H1 (cell line): ENCODE results near the gene TMCO1. TPM values are rescaled to one million over a fixed set of nuclear protein-coding genes. Genes with fewer than 3 reads are reported as not detected.

Experiments used
- CTCF ChIA-PET: fragments of 300-600 bp; sonication (Branson Sonifier 250); formaldehyde crosslinking; loops from one replicate; lab custom pipeline; 2021; ENCODE audit not compliant: partially characterized antibody; lab: Charles Lee
- POLR2A ChIA-PET: fragments of 300-600 bp; sonication (Branson Sonifier 250); formaldehyde crosslinking; loops from one replicate; lab custom pipeline; 2021; ENCODE audit warnings: inconsistent platforms; ENCODE audit not compliant: partially characterized antibody; lab: Charles Lee
- DNase-seq, 2 experiments: peaks; one replicate each; pipeline versions ENCODE4 v3.0.0 to v3.0.0-alpha.2; 2010 to 2022; ENCODE audit warnings: low spot score in 2 of 2, low read depth in 1 of 2, mixed read lengths in 1 of 2
- FAIRE-seq: peaks from 2 replicates; lab custom pipeline; 2011; peaks lifted over from hg19 to GRCh38; lab: Jason Lieb, UNC
- H2AFZ ChIP-seq: 2 replicates; pipeline ENCODE4 v1.8.1; 2012; ENCODE audit warnings: low read length, inconsistent platforms
- H2AK5ac ChIP-seq: 2 replicates; pipeline ENCODE4 v1.6.1; 2013; ENCODE audit warnings: low read depth, low read length
- H2BK120ac ChIP-seq: replicated peaks from 2 replicates; pipeline ENCODE3; 2013; ENCODE audit warnings: low read depth, low read length, inconsistent platforms
- H2BK12ac ChIP-seq: 2 replicates; pipeline ENCODE4 v1.6.1; 2013; ENCODE audit warnings: low read depth, low read length
- H2BK15ac ChIP-seq: 2 replicates; pipeline ENCODE4 v1.6.1; 2013; ENCODE audit warnings: low read length
- H2BK20ac ChIP-seq: 2 replicates; pipeline ENCODE4 v1.6.1; 2013; ENCODE audit warnings: low read length
- H2BK5ac ChIP-seq: 2 replicates; pipeline ENCODE4 v1.6.1; 2013; ENCODE audit warnings: low read depth, low read length
- H3K14ac ChIP-seq: 2 replicates; pipeline ENCODE4 v1.6.1; 2013; ENCODE audit warnings: inconsistent platforms; ENCODE audit not compliant: insufficient read length
- H3K18ac ChIP-seq: 2 replicates; pipeline ENCODE4 v1.6.1; 2013; ENCODE audit warnings: low read length; ENCODE audit errors: extremely low read depth
- H3K23ac ChIP-seq: 2 replicates; pipeline ENCODE4 v1.6.1; 2013; ENCODE audit warnings: inconsistent platforms; ENCODE audit not compliant: insufficient read length
- H3K23me2 ChIP-seq: 2 replicates; pipeline ENCODE4 v1.6.1; 2013; ENCODE audit warnings: low read depth, low read length
- H3K27ac ChIP-seq: 2 replicates; pipeline ENCODE4 v1.6.1; 2011; ENCODE audit warnings: low read depth, low read length, inconsistent platforms
- H3K27me3 ChIP-seq, 4 experiments: replicated peaks in 1 of 4; 1 replicate in 1 of 4; 2 replicates in 3 of 4; pipeline versions ENCODE4 v1.6.1 to v1.8.1; 2011 to 2013; ENCODE audit warnings: low read length in 3 of 4, mild to moderate bottlenecking in 3 of 4, inconsistent platforms in 2 of 4, mixed read lengths in 2 of 4, moderate library complexity in 1 of 4; ENCODE audit not compliant: control insufficient read depth in 3 of 4, insufficient read depth in 3 of 4; ENCODE audit errors: extremely low read depth in 1 of 4
- H3K36me3 ChIP-seq, 4 experiments: 2 replicates each; pipeline versions ENCODE4 v1.6.1 to v1.8.1; 2011 to 2013; ENCODE audit warnings: mild to moderate bottlenecking in 4 of 4, low read length in 3 of 4, moderate library complexity in 2 of 4, control low read depth in 1 of 4, inconsistent platforms in 1 of 4; ENCODE audit not compliant: insufficient read depth in 4 of 4, control insufficient read depth in 2 of 4
- H3K4ac ChIP-seq: replicated peaks from 2 replicates; pipeline ENCODE3; 2013; ENCODE audit warnings: low read length, low read depth, mixed read lengths, inconsistent platforms; ENCODE audit not compliant: insufficient read length
- H3K4me1 ChIP-seq, 4 experiments: replicated peaks in 1 of 4; 1 replicate in 1 of 4; 2 replicates in 3 of 4; pipeline versions ENCODE4 v1.6.1 to v1.8.1; 2011 to 2013; ENCODE audit warnings: low read length in 3 of 4, inconsistent platforms in 2 of 4, mixed read lengths in 1 of 4; ENCODE audit not compliant: insufficient read depth in 4 of 4, control insufficient read depth in 3 of 4
- H3K4me2 ChIP-seq, 2 experiments: 2 replicates each; pipeline versions ENCODE4 v1.6.1 to v1.8.1; 2011 to 2013; ENCODE audit warnings: low read depth in 2 of 2, low read length in 2 of 2, control low read depth in 1 of 2, inconsistent platforms in 1 of 2, mild to moderate bottlenecking in 1 of 2; ENCODE audit not compliant: insufficient read depth in 1 of 2
- H3K4me3 ChIP-seq, 4 experiments: fragments of 200-600, 300-600 bp in 1 of 4; sonication (generic), shearing (Covaris generic), sonication (Bioruptor Twin) in 1 of 4; 2 replicates each; pipeline versions ENCODE4 v1.5.1 to v1.8.1; 2011 to 2016; ENCODE audit warnings: low read length in 4 of 4, low read depth in 3 of 4, control low read depth in 2 of 4, inconsistent platforms in 2 of 4, mild to moderate bottlenecking in 2 of 4, mixed read lengths in 1 of 4, moderate library complexity in 1 of 4; ENCODE audit not compliant: insufficient read depth in 2 of 4; ENCODE audit errors: extremely low read depth in 1 of 4
- H3K56ac ChIP-seq: replicated peaks from 2 replicates; pipeline ENCODE3; 2013; ENCODE audit warnings: low read depth, mild to moderate bottlenecking, mixed read lengths, low read length, inconsistent platforms; ENCODE audit not compliant: insufficient read length
- H3K79me1 ChIP-seq: 2 replicates; pipeline ENCODE4 v1.6.1; 2013; ENCODE audit warnings: low read depth, low read length, control low read depth
- H3K79me2 ChIP-seq, 2 experiments: 2 replicates each; pipeline versions ENCODE4 v1.6.1 to v1.8.1; 2012 to 2013; ENCODE audit warnings: low read length in 2 of 2, mild to moderate bottlenecking in 2 of 2, inconsistent platforms in 1 of 2; ENCODE audit not compliant: insufficient read depth in 2 of 2, control insufficient read depth in 1 of 2
- H3K9ac ChIP-seq, 4 experiments: replicated peaks in 1 of 4; 1 replicate in 1 of 4; 2 replicates in 3 of 4; pipeline versions ENCODE4 v1.6.1 to v1.8.1; 2011 to 2013; ENCODE audit warnings: low read depth in 3 of 4, low read length in 3 of 4, control low read depth in 2 of 4, mild to moderate bottlenecking in 2 of 4, moderate library complexity in 2 of 4, inconsistent platforms in 1 of 4; ENCODE audit errors: extremely low read depth in 1 of 4
- H3K9me3 ChIP-seq, 2 experiments: 2 replicates each; pipeline versions ENCODE4 v1.6.1 to v1.8.1; 2012 to 2013; ENCODE audit warnings: mild to moderate bottlenecking in 2 of 2, moderate library complexity in 2 of 2, control low read depth in 1 of 2, inconsistent platforms in 1 of 2, low read depth in 1 of 2, low read length in 1 of 2, mixed read lengths in 1 of 2; ENCODE audit not compliant: insufficient read depth in 2 of 2
- H4K20me1 ChIP-seq, 2 experiments: replicated peaks in 1 of 2; 2 replicates each; pipeline versions ENCODE3 to v1.8.1; 2011 to 2013; ENCODE audit warnings: inconsistent platforms in 2 of 2, low read length in 2 of 2, mild to moderate bottlenecking in 1 of 2; ENCODE audit not compliant: insufficient read depth in 2 of 2, control insufficient read depth in 1 of 2
- H4K5ac ChIP-seq: 2 replicates; pipeline ENCODE4 v1.6.1; 2013; ENCODE audit warnings: low read length, low read depth, mixed read lengths, inconsistent platforms; ENCODE audit not compliant: insufficient read length
- H4K8ac ChIP-seq: 2 replicates; pipeline ENCODE4 v1.8.0; 2013; ENCODE audit warnings: mild to moderate bottlenecking, moderate library complexity, low read length, inconsistent platforms; ENCODE audit not compliant: insufficient read depth; ENCODE audit errors: extremely low read depth
- H4K91ac ChIP-seq: replicated peaks from 2 replicates; pipeline ENCODE3; 2013; ENCODE audit warnings: low read length, mixed read lengths, inconsistent platforms; ENCODE audit not compliant: insufficient read length
- BCL11A ChIP-seq, 2 experiments: IDR thresholded peaks; one replicate each; pipeline ENCODE4 v1.6.1; 2011; ENCODE audit warnings: low read depth in 2 of 2, low read length in 2 of 2, mild to moderate bottlenecking in 2 of 2
- BRCA1 ChIP-seq: IDR thresholded peaks from 2 replicates; pipeline ENCODE4 v1.6.1; 2012; ENCODE audit warnings: low read depth, low read length, improper control_type of control experiment
- CREB1 ChIP-seq: IDR thresholded peaks from 2 replicates; pipeline ENCODE4 v1.6.1; 2012; ENCODE audit warnings: inconsistent platforms
- FOSL1 ChIP-seq: IDR thresholded peaks from 2 replicates; pipeline ENCODE4 v1.6.1; 2011; ENCODE audit warnings: mild to moderate bottlenecking, low read depth, low read length, moderate library complexity; ENCODE audit not compliant: insufficient read depth
- GTF2F1 ChIP-seq: IDR thresholded peaks from 2 replicates; pipeline ENCODE4 v1.6.1; 2012; ENCODE audit warnings: low read depth, low read length, improper control_type of control experiment, borderline replicate concordance
- JUN ChIP-seq: IDR thresholded peaks from 2 replicates; pipeline ENCODE4 v1.6.1; 2011; ENCODE audit warnings: low read depth, mild to moderate bottlenecking, improper control_type of control experiment, low read length
- KDM5A ChIP-seq: fragments of 200-600 bp; IDR thresholded peaks from 2 replicates; pipeline ENCODE4 v1.7.1; 2012; ENCODE audit warnings: mild to moderate bottlenecking, low read length, inconsistent platforms, mixed read lengths
- PHF8 ChIP-seq: fragments of 200-600 bp; sonication (generic); conservative IDR thresholded peaks from 2 replicates; pipeline ENCODE4 v1.7.1; 2012; ENCODE audit warnings: low read depth, mild to moderate bottlenecking, inconsistent platforms, low read length, moderate library complexity
- RAD21 ChIP-seq, 2 experiments: IDR thresholded peaks in 1 of 2; conservative IDR thresholded peaks in 1 of 2; 2 replicates each; pipeline ENCODE4 v1.6.1; 2011; ENCODE audit warnings: low read depth in 2 of 2, low read length in 2 of 2, improper control_type of control experiment in 1 of 2, inconsistent platforms in 1 of 2, mild to moderate bottlenecking in 1 of 2, moderate library complexity in 1 of 2
- SIN3A ChIP-seq, 2 experiments: IDR thresholded peaks in 1 of 2; conservative IDR thresholded peaks in 1 of 2; 2 replicates each; pipeline ENCODE4 v1.6.1; 2011 to 2012; ENCODE audit warnings: low read length in 2 of 2, improper control_type of control experiment in 1 of 2, low read depth in 1 of 2, mild to moderate bottlenecking in 1 of 2
- YY1 ChIP-seq: IDR thresholded peaks from 2 replicates; pipeline ENCODE4 v1.6.1; 2011; ENCODE audit warnings: low read depth, mild to moderate bottlenecking, low read length
- WGBS, 2 experiments: shearing (Covaris generic) in 1 of 2; methylation state at CpG; one replicate each; pipeline versions ENCODE4 v1.1.6 to v1.1.7; 2013 to 2015; ENCODE audit warnings: low lambda C conversion rate in 2 of 2, mixed read lengths in 2 of 2, inconsistent platforms in 1 of 2, low coverage in 1 of 2, missing lambda C conversion rate in 1 of 2; ENCODE audit not compliant: insufficient replicate concordance in 2 of 2, insufficient coverage in 1 of 2, insufficient read length in 1 of 2; ENCODE audit errors: extremely low coverage in 1 of 2, missing lambda C conversion rate in 1 of 2; 5-methylcytosine and 5-hydroxymethylcytosine counted together
- polyA plus RNA-seq, 7 experiments: library from polyadenylated mRNA; depleted of rRNA in 3 of 7; stranded (reverse) in 5 of 7; unstranded in 2 of 7; fragments of >200 nt in 5 of 7; fragments of 200-250 nt in 2 of 7; gene quantifications; 1 replicate in 5 of 7; 2 replicates in 1 of 7; 4 replicates in 1 of 7; pipeline versions ENCODE4 v1.2.1 to v1.2.3, GENCODE V29; 2011 to 2013; ENCODE audit warnings: missing spikeins in 2 of 7, mixed read lengths in 2 of 7
- total RNA-seq: library from RNA; stranded (reverse); fragmentation: NEBNext Ultra II Directional; extraction: Animal tissue kit (Norgen Biotek cat#: 25700); gene quantifications from 2 replicates; pipeline ENCODE4 v1.2.1, GENCODE V29; 2021
- TF ChIP-seq, protein P1 (sequence below), 3 experiments: IDR thresholded peaks; 1 replicate in 2 of 3; 2 replicates in 1 of 3; pipeline versions ENCODE4 v1.5.1 to v1.6.1; 2011; ENCODE audit warnings: low read length in 3 of 3, mild to moderate bottlenecking in 3 of 3, inconsistent platforms in 2 of 3, low read depth in 1 of 3, moderate library complexity in 1 of 3; ENCODE audit not compliant: insufficient read depth in 1 of 3; ENCODE audit errors: control extremely low read depth in 1 of 3

The TMCO1 gene
- total and polyA plus RNA-seq, 2 of the 8 experiments (the other 6 are each of a cell fraction or from before 2014, with no cell fraction given), result 61.6 to 63.8 TPM

DNA sequence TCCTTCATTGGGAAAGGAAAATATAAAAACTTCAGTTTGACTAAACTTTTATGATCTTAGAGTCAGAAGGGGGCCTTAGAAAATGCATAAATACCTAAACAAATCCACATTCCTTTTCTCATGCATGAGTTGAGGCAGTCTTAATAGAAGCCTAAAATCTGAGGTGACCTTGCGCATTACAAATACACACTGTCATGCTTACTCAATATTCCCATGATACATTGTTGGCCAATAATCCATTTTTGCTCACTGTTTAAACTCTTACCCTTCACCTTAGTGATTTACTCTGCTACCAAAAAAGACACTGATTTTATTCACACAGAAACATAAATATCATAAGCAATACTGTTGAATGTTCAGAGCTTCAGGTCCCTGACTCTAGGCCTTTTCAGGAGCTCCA, 19.1 kb upstream of the TMCO1 start:
- Histone ChIP-seq H2BK12ac (no peak overlapping the region), H4K20me1 (no peaks in the 10 kb centered on the region), H3K23ac (no peak overlapping the region), H4K8ac (no peak overlapping the region), H3K18ac (no peak overlapping the region), H2AFZ (no peak overlapping the region), H3K36me3 (no peaks in the 10 kb centered on the region), H3K79me1 (no peaks in the 10 kb centered on the region), H2AK5ac (no peak overlapping the region), H2BK20ac (no peak overlapping the region), H3K23me2 (no peaks in the 10 kb centered on the region), H3K9me3 (peaks cover 10 to 15% of the 10 kb centered on the region in 2 experiments), H3K56ac (no peak overlapping the region), H3K4me2 (no peak overlapping the region), H4K91ac (no peak overlapping the region), H4K5ac (no peak overlapping the region), H2BK15ac (no peak overlapping the region), H3K4ac (no peak overlapping the region), H3K14ac (no peak overlapping the region), H2BK5ac (no peak overlapping the region), H3K27me3 (no peaks in the 10 kb centered on the region), H3K27ac (no peak overlapping the region), H3K4me1 (no peaks in the 10 kb centered on the region), H3K79me2 (no peaks in the 10 kb centered on the region), H2BK120ac (no peak overlapping the region), H3K4me3 (no peak overlapping the region), H3K9ac (no peak overlapping the region)
- DNase-seq, result no peak
- POLR2A ChIA-PET, result interaction anchor here (1.0 kb wide), 1 partner anchor 18 kb away, joined by 4 read pairs; no protein-coding TSS in a partner anchor
- FAIRE-seq, result no peak
- CTCF ChIA-PET, result no interaction called here
- WGBS, 2 experiments, result 95% methylated on average over 1 of the region's 1 CpG; no CpG with 5 or more reads in 1 of the 2 experiments
- no peak for TF ChIP-seq PHF8
- TF ChIP-seq GTF2F1, result no peak
- TF ChIP-seq BCL11A (IDR thresholded peaks at IDR 0.05; ENCODE audit: low read depth in 2 of 2, low read length in 2 of 2), result no peak
- no peak for TF ChIP-seq SIN3A (conservative IDR thresholded peaks at IDR 0.05 in 1 of 2, IDR thresholded peaks at IDR 0.05 in 1 of 2; ENCODE audit: low read depth in 1 of 2, low read length in 2 of 2)
- TF ChIP-seq, protein P1, sequence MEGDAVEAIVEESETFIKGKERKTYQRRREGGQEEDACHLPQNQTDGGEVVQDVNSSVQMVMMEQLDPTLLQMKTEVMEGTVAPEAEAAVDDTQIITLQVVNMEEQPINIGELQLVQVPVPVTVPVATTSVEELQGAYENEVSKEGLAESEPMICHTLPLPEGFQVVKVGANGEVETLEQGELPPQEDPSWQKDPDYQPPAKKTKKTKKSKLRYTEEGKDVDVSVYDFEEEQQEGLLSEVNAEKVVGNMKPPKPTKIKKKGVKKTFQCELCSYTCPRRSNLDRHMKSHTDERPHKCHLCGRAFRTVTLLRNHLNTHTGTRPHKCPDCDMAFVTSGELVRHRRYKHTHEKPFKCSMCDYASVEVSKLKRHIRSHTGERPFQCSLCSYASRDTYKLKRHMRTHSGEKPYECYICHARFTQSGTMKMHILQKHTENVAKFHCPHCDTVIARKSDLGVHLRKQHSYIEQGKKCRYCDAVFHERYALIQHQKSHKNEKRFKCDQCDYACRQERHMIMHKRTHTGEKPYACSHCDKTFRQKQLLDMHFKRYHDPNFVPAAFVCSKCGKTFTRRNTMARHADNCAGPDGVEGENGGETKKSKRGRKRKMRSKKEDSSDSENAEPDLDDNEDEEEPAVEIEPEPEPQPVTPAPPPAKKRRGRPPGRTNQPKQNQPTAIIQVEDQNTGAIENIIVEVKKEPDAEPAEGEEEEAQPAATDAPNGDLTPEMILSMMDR (IDR thresholded peaks at IDR 0.05; ENCODE audit: control extremely low read depth in 1 of 3, insufficient read depth in 1 of 3, low read depth in 1 of 3, low read length in 3 of 3), result no peak
- no peak for TF ChIP-seq BRCA1
- no peak for TF ChIP-seq CREB1
- TF ChIP-seq FOSL1, result no peak
- no peak for TF ChIP-seq KDM5A
- TF ChIP-seq YY1, result no peak
- TF ChIP-seq JUN, result no peak
- TF ChIP-seq RAD21 (IDR thresholded peaks at IDR 0.05 in 1 of 2, conservative IDR thresholded peaks at IDR 0.05 in 1 of 2; ENCODE audit: low read depth in 2 of 2, low read length in 2 of 2), result no peak
